GM21786 (cell line): ENCODE data around the gene SREK1IP1.
"Not testable (repeated sequence)": the region's sequence is repeated elsewhere in the genome, so short reads cannot be mapped to it uniquely, and the experiment has no call there.

Source experiments
- ATAC-seq: cut with Tn5 transposase; IDR thresholded peaks from one replicate; pipeline ENCODE4 v1.9.1; 2021; ENCODE audit not compliant: unreplicated experiment

SREK1IP1 gene

DNA sequence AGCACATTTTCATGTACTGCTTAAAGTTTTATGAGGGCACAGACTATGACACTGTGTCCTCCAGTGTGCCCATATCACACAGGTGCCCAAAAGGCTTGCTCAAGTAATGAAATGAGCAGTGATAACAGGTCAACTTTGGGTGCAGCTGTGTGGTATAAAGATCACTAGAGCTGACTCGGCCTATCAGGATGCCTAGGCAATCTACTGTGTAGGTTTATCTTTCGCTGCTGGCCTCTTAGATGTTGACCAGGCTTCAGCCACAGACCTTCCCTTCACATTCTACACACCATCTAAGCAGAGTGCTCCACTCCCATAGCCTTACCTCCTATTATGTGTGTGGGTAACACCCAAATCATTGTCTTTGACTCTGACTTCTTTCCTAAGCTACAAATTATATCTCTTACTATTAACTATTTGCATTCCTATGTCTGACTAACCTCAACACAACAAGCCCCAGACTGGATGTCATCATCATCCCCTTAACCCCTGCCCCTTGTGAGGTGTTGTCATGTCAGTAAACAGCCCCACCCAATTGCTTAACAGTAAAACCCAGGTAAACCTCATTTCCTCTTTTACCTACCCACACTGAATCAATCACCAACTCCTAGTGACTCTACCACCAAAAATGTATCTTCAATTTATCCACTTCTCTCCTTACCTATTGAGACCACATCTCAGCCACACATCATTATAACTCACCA, 2.5 kb downstream of the SREK1IP1 start:
- ATAC-seq = no peak

GRCh38 chr5:64763948-64764503, 4.5 kb downstream of the SREK1IP1 start:
- no peak for ATAC-seq

GRCh38 chr5:64759960-64760660, 8.4 kb downstream of the SREK1IP1 start:
- no peak for ATAC-seq

- no peak for ATAC-seq
Measured at GRCh38 chr5:64758901-64759300, 9.6 kb downstream of the SREK1IP1 start.

- ATAC-seq = no peak
Measured at GRCh38 chr5:64754066-64754465, 14.4 kb downstream of the SREK1IP1 start.

- ATAC-seq = no peak
Measured at GRCh38 chr5:64749385-64749784, 19.1 kb downstream of the SREK1IP1 start.

DNA sequence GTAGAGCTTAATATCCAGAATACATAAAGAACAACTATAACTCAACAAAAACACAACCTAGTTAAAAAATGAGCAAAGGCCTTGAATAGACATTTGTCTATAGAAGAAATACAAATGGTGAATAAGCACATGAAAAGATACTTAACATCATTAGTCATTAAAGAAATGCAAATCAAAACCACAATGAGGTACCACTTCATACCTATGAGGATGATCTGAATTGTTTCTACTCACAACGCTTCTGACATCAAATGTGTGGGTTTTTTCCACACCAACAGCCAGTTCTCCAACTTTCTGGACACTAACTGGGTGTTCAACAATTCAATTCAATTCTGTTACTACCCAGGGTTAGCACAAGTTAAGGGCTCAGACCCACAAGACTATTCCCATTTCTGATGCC, 22.0 kb downstream of the SREK1IP1 start:
- ATAC-seq = no peak

- no peak for ATAC-seq
Measured at GRCh38 chr5:64744914-64745313, 23.6 kb downstream of the SREK1IP1 start.

DNA sequence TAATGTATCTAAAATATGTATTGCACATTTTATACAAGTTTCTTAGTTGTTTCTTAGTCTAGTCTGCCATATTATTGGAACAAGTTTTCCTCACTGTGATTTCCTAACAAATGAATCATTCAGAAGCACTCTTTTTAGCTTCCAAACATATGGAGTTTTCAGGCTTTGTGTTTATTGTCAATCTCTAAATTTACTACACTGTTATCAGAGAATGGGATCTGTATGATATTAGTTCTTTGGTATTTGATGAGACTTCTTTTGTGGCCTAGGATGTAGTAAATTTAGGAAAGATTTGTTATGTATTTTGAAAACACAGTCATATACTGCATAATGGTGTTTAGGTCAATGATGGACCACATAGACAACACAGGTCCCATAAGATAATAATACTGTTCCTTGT, 25.7 kb downstream of the SREK1IP1 start:
- ATAC-seq = no peak

GRCh38 chr5:64742411-64742810, 26.1 kb downstream of the SREK1IP1 start:
- ATAC-seq = no peak

- ATAC-seq = no peak
Measured at GRCh38 chr5:64727150-64727549, 41.3 kb downstream of the SREK1IP1 start.

- ATAC-seq = no peak
Measured at GRCh38 chr5:64722588-64722987, 45.9 kb downstream of the SREK1IP1 start.

- ATAC-seq = not testable (repeated sequence)
Measured at GRCh38 chr5:64714495-64714894, 54.0 kb downstream of the SREK1IP1 start.

DNA sequence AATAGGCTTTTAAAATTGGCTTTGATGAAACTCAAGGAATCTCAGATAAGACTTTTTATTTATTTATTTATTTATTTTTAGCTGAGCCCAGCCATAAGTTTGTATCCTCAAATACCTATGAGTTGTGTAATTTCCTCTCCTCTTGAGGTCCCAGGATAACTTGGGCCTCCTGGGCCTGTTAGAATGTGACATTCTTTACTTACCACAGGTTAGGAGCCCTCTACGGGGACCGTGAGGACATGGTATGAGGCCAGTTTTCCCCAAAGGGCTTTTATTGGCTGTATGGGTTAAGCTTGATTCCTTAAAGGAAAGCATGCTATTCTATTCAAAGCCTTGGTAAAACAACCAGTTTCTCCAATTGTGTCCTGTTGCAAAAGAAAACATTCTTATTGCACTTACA, 61.3 kb downstream of the SREK1IP1 start:
- ATAC-seq = no peak

- ATAC-seq = not testable (repeated sequence)
Measured at GRCh38 chr5:64706074-64706473, 62.4 kb downstream of the SREK1IP1 start.

GRCh38 chr5:64700765-64701164, 67.7 kb downstream of the SREK1IP1 start:
- no peak for ATAC-seq

DNA sequence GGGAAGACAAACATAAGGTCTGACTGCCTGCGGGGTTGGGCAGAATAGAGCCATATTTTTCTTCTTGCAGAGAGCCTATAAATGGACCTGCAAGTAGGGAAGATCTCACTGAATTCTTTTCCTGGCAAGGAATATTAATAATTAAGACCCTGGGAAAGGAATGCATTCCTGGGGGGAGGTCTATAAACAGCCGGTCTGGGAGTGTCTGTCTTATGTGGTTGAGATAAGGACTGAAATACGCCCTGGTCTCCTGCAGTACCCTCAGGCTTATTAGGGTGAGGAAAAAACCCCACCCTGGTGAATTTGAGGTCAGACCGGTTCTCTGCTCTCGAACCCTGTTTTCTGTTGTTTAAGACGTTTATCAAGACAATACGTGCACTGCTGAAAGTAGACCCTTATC, 72.1 kb downstream of the SREK1IP1 start:
- not testable (repeated sequence) for ATAC-seq

GRCh38 chr5:64693636-64694035, 74.9 kb downstream of the SREK1IP1 start:
- no peak for ATAC-seq

DNA sequence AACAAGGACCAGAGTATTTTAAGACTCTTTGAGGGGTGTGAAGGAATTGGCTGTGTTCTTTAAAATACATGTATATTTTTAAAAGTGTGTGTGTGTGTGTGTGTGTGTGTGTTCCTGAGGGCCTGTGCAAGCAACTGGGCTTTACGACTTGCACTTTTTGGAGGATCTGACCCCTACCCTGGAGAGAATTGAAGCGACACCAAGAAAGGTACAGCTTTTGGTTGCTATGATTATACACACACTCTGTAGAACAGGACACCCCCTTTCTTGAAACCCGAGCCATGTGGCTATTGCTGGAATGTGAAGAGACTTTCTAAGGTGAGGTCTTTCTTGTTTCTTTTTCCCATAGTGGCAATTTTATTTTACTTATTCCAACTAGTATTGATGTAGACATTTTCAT, 77.2 kb downstream of the SREK1IP1 start:
- no peak for ATAC-seq

GRCh38 chr5:64690417-64691151, 77.9 kb downstream of the SREK1IP1 start, which contains the start of gene SHISAL2B:
TSS of gene SHISAL2B (plus strand) at chr5:64690503. CDS start at chr5:64690624, 121 bp downstream.
- ATAC-seq = no peak

- no peak for ATAC-seq
Measured at GRCh38 chr5:64690104-64690416, 78.4 kb downstream of the SREK1IP1 start.

GRCh38 chr5:64688965-64689364, 79.5 kb downstream of the SREK1IP1 start:
- no peak for ATAC-seq
